Tibial nerve (tissue), 4 donors: ENCODE measurements around the gene DUSP9. TPM values are rescaled to one million over a fixed set of nuclear protein-coding genes. Genes with fewer than 3 reads are reported as not detected.

Experiments
- DNase-seq, 2 donors: peaks; one replicate each; pipeline ENCODE4 v3.0.0-alpha.2; 2019; ENCODE audit warnings: low spot score in 2 of 2
- H3K27ac ChIP-seq, 4 donors: fragments of 200-600 bp; sonication (generic) in 3 of 4; one replicate each; pipeline ENCODE4 v1.5.1; 2017 to 2019; ENCODE audit warnings: mild to moderate bottlenecking in 1 of 4
- H3K27me3 ChIP-seq, 2 donors: fragments of 200-600 bp; sonication (generic) in 1 of 2; one replicate each; pipeline versions ENCODE4 v1.5.1 to v1.6.0; 2017 to 2019
- H3K36me3 ChIP-seq, 3 donors: fragments of 200-600 bp; sonication (generic); one replicate each; pipeline ENCODE4 v1.5.1; 2018 to 2019
- H3K4me1 ChIP-seq, 4 donors: fragments of 200-600 bp; sonication (generic) in 3 of 4; one replicate each; pipeline ENCODE4 v1.5.1; 2017 to 2019
- H3K4me3 ChIP-seq, 4 donors: fragments of 200-600 bp; sonication (generic) in 3 of 4; one replicate each; pipeline ENCODE4 v1.5.1; 2017 to 2019; ENCODE audit warnings: mild to moderate bottlenecking in 1 of 4, moderate library complexity in 1 of 4
- H3K9me3 ChIP-seq, 4 donors: fragments of 200-600 bp; sonication (generic) in 3 of 4; one replicate each; pipeline ENCODE4 v1.5.1; 2017 to 2019
- EP300 ChIP-seq, 2 donors: sonication (generic); formaldehyde crosslinking; IDR thresholded peaks; one replicate each; pipeline ENCODE4 v1.6.1; 2017; ENCODE audit warnings: antibody characterized with exemption in 2 of 2, mild to moderate bottlenecking in 1 of 2
- POLR2A ChIP-seq, 2 donors: fragments of 450-650 bp; IDR thresholded peaks; one replicate each; pipeline ENCODE4 v1.6.1; 2017; ENCODE audit warnings: antibody characterized with exemption in 2 of 2, mild to moderate bottlenecking in 2 of 2, moderate library complexity in 2 of 2
- WGBS, 2 donors: methylation state at CpG; one replicate each; pipeline ENCODE4 v1.1.5; 2018; 5-methylcytosine and 5-hydroxymethylcytosine counted together
- total RNA-seq, 4 donors: library from RNA; depleted of rRNA; stranded (reverse); fragments of >200 nt; gene quantifications; one replicate each; pipeline ENCODE4 v1.1.0, GENCODE V29; 2016
- TF ChIP-seq, protein P1 (sequence below), 5 experiments: fragments of 200-600 bp in 3 of 5; fragments of 450-650 bp in 2 of 5; sonication (generic) in 3 of 5; IDR thresholded peaks; one replicate each; pipeline ENCODE4 v1.5.1; 2016 to 2019; ENCODE audit warnings: antibody characterized with exemption in 5 of 5, mild to moderate bottlenecking in 3 of 5, moderate library complexity in 2 of 5

Gene DUSP9
- total RNA-seq, 4 donors from 2014 or later: not detected

GRCh38 chrX:153625271-153626024 lies 21.6 kb upstream of the DUSP9 start:
- H3K27ac ChIP-seq: no peak overlapping the region
- peaks cover 0 to 21% of the 10 kb centered on the region in 2 donors for H3K27me3 ChIP-seq
- no peak overlapping the region for H3K4me3 ChIP-seq
- no peaks in the 10 kb centered on the region for H3K36me3 ChIP-seq
- H3K9me3 ChIP-seq: no peaks in the 10 kb centered on the region
- WGBS, 2 donors: 78 to 86% methylated on average over 9 to 20 of the region's 21 CpGs
- TF ChIP-seq, protein P1, sequence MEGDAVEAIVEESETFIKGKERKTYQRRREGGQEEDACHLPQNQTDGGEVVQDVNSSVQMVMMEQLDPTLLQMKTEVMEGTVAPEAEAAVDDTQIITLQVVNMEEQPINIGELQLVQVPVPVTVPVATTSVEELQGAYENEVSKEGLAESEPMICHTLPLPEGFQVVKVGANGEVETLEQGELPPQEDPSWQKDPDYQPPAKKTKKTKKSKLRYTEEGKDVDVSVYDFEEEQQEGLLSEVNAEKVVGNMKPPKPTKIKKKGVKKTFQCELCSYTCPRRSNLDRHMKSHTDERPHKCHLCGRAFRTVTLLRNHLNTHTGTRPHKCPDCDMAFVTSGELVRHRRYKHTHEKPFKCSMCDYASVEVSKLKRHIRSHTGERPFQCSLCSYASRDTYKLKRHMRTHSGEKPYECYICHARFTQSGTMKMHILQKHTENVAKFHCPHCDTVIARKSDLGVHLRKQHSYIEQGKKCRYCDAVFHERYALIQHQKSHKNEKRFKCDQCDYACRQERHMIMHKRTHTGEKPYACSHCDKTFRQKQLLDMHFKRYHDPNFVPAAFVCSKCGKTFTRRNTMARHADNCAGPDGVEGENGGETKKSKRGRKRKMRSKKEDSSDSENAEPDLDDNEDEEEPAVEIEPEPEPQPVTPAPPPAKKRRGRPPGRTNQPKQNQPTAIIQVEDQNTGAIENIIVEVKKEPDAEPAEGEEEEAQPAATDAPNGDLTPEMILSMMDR (IDR thresholded peaks at IDR 0.05): no peak
- TF ChIP-seq EP300 (IDR thresholded peaks at IDR 0.05) (no peak), POLR2A (IDR thresholded peaks at IDR 0.05) (no peak)
- H3K4me1 ChIP-seq: no peaks in the 10 kb centered on the region
- no peak for DNase-seq

GRCh38 chrX:153626025-153626633 lies 20.9 kb upstream of the DUSP9 start:
- no peaks in the 10 kb centered on the region for H3K36me3 ChIP-seq
- H3K4me3 ChIP-seq: no peak overlapping the region
- no peak overlapping the region for H3K27ac ChIP-seq
- TF ChIP-seq, protein P1 (IDR thresholded peaks at IDR 0.05): no peak
- TF ChIP-seq POLR2A (IDR thresholded peaks at IDR 0.05) (no peak), EP300 (IDR thresholded peaks at IDR 0.05) (no peak)
- peaks cover 0 to 6% (median under 1%) of the 10 kb centered on the region in 4 donors for H3K9me3 ChIP-seq
- peaks cover 0 to 21% of the 10 kb centered on the region in 2 donors for H3K27me3 ChIP-seq
- H3K4me1 ChIP-seq: no peaks in the 10 kb centered on the region
- WGBS, 2 donors: 86 to 87% methylated on average over 12 to 15 of the region's 16 CpGs
- no peak for DNase-seq

DNA sequence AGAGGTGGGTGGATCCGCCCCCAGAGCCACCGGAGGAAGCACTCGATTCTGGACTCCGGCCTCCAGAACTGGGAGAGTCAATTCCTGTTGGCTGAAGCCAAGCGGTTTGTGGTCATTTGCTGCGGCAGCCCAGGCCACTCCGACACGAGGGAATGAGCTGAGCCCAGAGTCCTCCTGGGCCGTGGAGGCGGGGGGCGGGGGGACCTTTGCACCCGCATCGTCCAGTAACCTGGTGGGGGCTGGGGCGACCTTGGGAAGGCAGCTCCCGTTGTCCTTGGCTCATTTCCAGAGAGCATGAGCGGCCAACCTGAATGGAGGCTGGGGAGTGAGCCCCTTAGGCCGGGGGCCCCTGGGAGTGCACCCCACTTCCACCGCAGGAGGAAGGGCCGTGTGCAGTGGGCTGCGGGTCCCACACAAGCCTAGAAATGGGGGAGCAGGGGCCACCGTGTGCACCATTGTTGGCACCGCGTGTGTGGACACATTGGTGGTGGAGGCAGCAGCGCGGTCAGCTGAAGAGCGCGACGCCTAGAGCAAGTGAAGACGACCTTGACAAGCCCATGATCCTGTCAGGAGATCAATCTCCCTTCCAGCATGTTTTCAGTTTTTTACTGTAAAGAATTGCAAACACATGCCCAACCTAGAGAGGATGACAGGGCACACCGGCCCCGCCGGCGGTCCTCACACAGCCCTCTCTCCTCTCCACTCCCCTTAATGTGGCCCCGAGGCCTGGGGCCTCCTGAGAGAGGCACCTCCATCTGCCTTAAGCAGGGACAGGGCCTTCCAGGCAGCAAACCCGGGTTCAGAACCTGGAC lies 19.9 kb upstream of the DUSP9 start:
- whole genome bisulfite sequencing, 2 donors: 68 to 80% methylated on average over 6 to 23 of the region's 35 CpGs
- no peak for DNase-seq

DNA sequence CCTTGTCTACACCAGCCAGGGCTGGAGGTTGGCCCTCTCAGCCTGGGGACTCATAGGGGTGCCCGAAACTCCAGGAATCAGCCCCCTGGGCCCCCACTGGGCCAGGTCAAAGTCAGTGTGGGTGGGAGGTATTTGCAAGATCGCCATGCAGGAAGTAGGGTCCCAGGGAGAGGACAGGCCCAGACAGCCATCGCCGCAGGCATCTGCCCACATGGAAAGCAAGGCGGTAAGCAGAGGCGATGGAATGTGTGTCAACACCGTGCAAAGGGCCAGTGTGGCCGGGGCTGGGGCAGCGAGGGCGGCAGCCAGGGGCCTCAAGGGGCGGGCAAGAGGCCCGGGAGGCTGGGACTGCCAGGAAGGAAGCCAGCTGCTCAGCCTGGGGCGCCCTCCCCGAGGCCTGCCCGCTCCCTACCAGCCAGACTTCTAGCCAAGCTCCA lies 19.3 kb upstream of the DUSP9 start:
- TF ChIP-seq, protein P1 (IDR thresholded peaks at IDR 0.05): no peak
- TF ChIP-seq EP300 (IDR thresholded peaks at IDR 0.05) (no peak), POLR2A (IDR thresholded peaks at IDR 0.05) (no peak)
- 40 to 75% methylated on average over 2 to 15 of the region's 15 CpGs for WGBS, 2 donors
- Histone ChIP-seq H3K4me1 (no peaks in the 10 kb centered on the region), H3K4me3 (no peak overlapping the region), H3K27ac (no peak overlapping the region), H3K27me3 (peaks cover 0 to 18% of the 10 kb centered on the region in 2 donors), H3K36me3 (no peaks in the 10 kb centered on the region), H3K9me3 (peaks cover 0 to 10% (median 1%) of the 10 kb centered on the region in 4 donors)
- no peak for DNase-seq

More for the DNA sequence above, 19.9 kb upstream of the DUSP9 start:
- TF ChIP-seq POLR2A (IDR thresholded peaks at IDR 0.05): no peak
- TF ChIP-seq, protein P1 (IDR thresholded peaks at IDR 0.05): no peak
- no peak for TF ChIP-seq EP300 (IDR thresholded peaks at IDR 0.05)
- Histone ChIP-seq H3K27ac (no peak overlapping the region), H3K9me3 (peaks cover 0 to 10% (median 1%) of the 10 kb centered on the region in 4 donors), H3K4me3 (no peak overlapping the region), H3K36me3 (no peaks in the 10 kb centered on the region), H3K27me3 (peaks cover 0 to 21% of the 10 kb centered on the region in 2 donors), H3K4me1 (no peaks in the 10 kb centered on the region)
